GM23338 (cell line): Measurements from ENCODE around the gene LYST. TPM values are rescaled to one million over a fixed set of nuclear protein-coding genes. Genes with fewer than 3 reads are reported as not detected.

Experiments
- ATAC-seq: fragments of 200-7000 bp; cut with Tn5 transposase; 3 replicates; pipeline ENCODE4 v1.9.1; 2020
- DNase-seq: peaks from one replicate; pipeline ENCODE4 v3.0.0-alpha.2; 2015; ENCODE audit warnings: low spot score
- H2AFZ ChIP-seq: fragments of 200-600 bp; sonication (generic); 2 replicates; pipeline ENCODE4 v1.8.0; 2016; ENCODE audit warnings: antibody characterized with exemption, mild to moderate bottlenecking, moderate library complexity
- H3F3A ChIP-seq: fragments of 200-600 bp; sonication (generic); replicated peaks from 2 replicates; pipeline ENCODE4 v1.8.0; 2017; ENCODE audit warnings: antibody characterized with exemption, mixed run types, low read depth
- H3K27ac ChIP-seq: fragments of 200-600 bp; sonication (generic); 2 replicates; pipeline ENCODE4 v1.6.1; 2016; ENCODE audit warnings: low read depth
- H3K27me3 ChIP-seq: fragments of 200-600 bp; sonication (generic); 2 replicates; pipeline ENCODE4 v1.8.0; 2016; ENCODE audit warnings: mild to moderate bottlenecking, mixed run types, moderate library complexity; ENCODE audit not compliant: insufficient read depth
- H3K36me3 ChIP-seq: fragments of 200-600 bp; sonication (generic); 2 replicates; pipeline ENCODE4 v1.8.0; 2016; ENCODE audit warnings: mild to moderate bottlenecking; ENCODE audit not compliant: insufficient read depth
- H3K4me1 ChIP-seq: fragments of 200-600 bp; sonication (generic); 2 replicates; pipeline ENCODE4 v1.8.0; 2016; ENCODE audit warnings: mild to moderate bottlenecking, moderate library complexity; ENCODE audit not compliant: insufficient read depth
- H3K4me2 ChIP-seq: fragments of 200-600 bp; sonication (generic); 2 replicates; pipeline ENCODE4 v1.7.1; 2017; ENCODE audit warnings: mixed run types
- H3K4me3 ChIP-seq: fragments of 200-600 bp; sonication (generic); 2 replicates; pipeline ENCODE4 v1.6.1; 2016; ENCODE audit warnings: mixed run types
- H3K79me2 ChIP-seq: fragments of 200-600 bp; sonication (generic); replicated peaks from 2 replicates; pipeline ENCODE4 v1.8.0; 2017; ENCODE audit warnings: mild to moderate bottlenecking; ENCODE audit not compliant: insufficient read depth
- H3K9me2 ChIP-seq: fragments of 200-600 bp; sonication (generic); 2 replicates; pipeline ENCODE4 v1.8.0; 2017; ENCODE audit not compliant: insufficient read depth
- H4K20me1 ChIP-seq: fragments of 200-600 bp; sonication (generic); replicated peaks from 2 replicates; pipeline ENCODE4 v1.8.0; 2017; ENCODE audit warnings: mild to moderate bottlenecking; ENCODE audit not compliant: insufficient read depth
- H3K27ac Mint-ChIP-seq: 2 replicates; pipeline ENCODE4 v1.8.0; 2020; ENCODE audit warnings: inconsistent platforms, mild to moderate bottlenecking, moderate library complexity, mixed read lengths
- H3K27me3 Mint-ChIP-seq: 3 replicates; pipeline ENCODE4 v1.8.0; 2022; ENCODE audit warnings: low read depth, mild to moderate bottlenecking, moderate library complexity, mixed read lengths, inconsistent platforms; ENCODE audit not compliant: insufficient read depth, poor library complexity
- H3K36me3 Mint-ChIP-seq: 3 replicates; pipeline ENCODE4 v1.8.0; 2021; ENCODE audit warnings: low read depth, mild to moderate bottlenecking, inconsistent platforms, moderate library complexity, mixed read lengths
- H3K4me1 Mint-ChIP-seq: 3 replicates; pipeline ENCODE4 v1.8.0; 2020; ENCODE audit warnings: mild to moderate bottlenecking, inconsistent platforms, mixed read lengths
- H3K4me3 Mint-ChIP-seq: 3 replicates; pipeline ENCODE4 v1.8.0; 2021; ENCODE audit warnings: moderate library complexity, mild to moderate bottlenecking, inconsistent platforms, mixed read lengths
- H3K9me3 Mint-ChIP-seq: 3 replicates; pipeline ENCODE4 v1.8.0; 2020; ENCODE audit warnings: moderate library complexity, mild to moderate bottlenecking, inconsistent platforms, mixed read lengths
- CREB1 ChIP-seq: fragments of 250-450 bp; sonication (Bioruptor Pico); IDR thresholded peaks from 2 replicates; pipeline ENCODE4 v1.5.0; 2020; ENCODE audit warnings: low read depth, mild to moderate bottlenecking, moderate library complexity
- CTCF ChIP-seq, 2 experiments: fragments of 200-600 bp in 1 of 2; sonication (generic) in 1 of 2; conservative IDR thresholded peaks; 2 replicates each; pipeline versions ENCODE4 v1.5.1 to v1.6.1; 2016 to 2017; ENCODE audit warnings: antibody characterized with exemption in 2 of 2, low read depth in 2 of 2, mild to moderate bottlenecking in 2 of 2, moderate library complexity in 1 of 2
- ETS1 ChIP-seq: IDR thresholded peaks from 2 replicates; pipeline ENCODE4 v1.6.1; 2016; ENCODE audit warnings: antibody characterized with exemption
- EZH2phosphoT487 ChIP-seq: fragments of 200-600 bp; sonication (generic); IDR thresholded peaks from one replicate; pipeline ENCODE4 v1.8.1; 2018; ENCODE audit warnings: antibody characterized with exemption; ENCODE audit not compliant: unreplicated experiment
- JUNB ChIP-seq: IDR thresholded peaks from one replicate; pipeline ENCODE4 v1.6.1; 2016; ENCODE audit warnings: antibody characterized with exemption; ENCODE audit not compliant: unreplicated experiment
- POLR2AphosphoS5 ChIP-seq: IDR thresholded peaks from 2 replicates; pipeline ENCODE4 v1.6.1; 2016; ENCODE audit warnings: antibody characterized with exemption, low read depth
- REST ChIP-seq: IDR thresholded peaks from one replicate; pipeline ENCODE4 v1.6.1; 2018; ENCODE audit warnings: antibody characterized with exemption; ENCODE audit not compliant: unreplicated experiment
- STAT1 ChIP-seq: IDR thresholded peaks from one replicate; pipeline ENCODE4 v1.6.1; 2016; ENCODE audit warnings: antibody characterized with exemption; ENCODE audit not compliant: unreplicated experiment
- ZNF114 ChIP-seq: fragments of 250-450 bp; sonication (Bioruptor Pico); IDR thresholded peaks from 2 replicates; pipeline ENCODE4 v1.5.0; 2020; ENCODE audit warnings: mild to moderate bottlenecking, moderate library complexity
- ZNF462 ChIP-seq: fragments of 250-450 bp; sonication (Bioruptor Pico); IDR thresholded peaks from 2 replicates; pipeline ENCODE4 v1.5.0; 2020; ENCODE audit warnings: mild to moderate bottlenecking, moderate library complexity
- polyA plus RNA-seq: library from polyadenylated mRNA; unstranded; fragments of >200 nt; fragmentation: Nextera tagmentation; extraction: Ambion mirVana; gene quantifications from 2 replicates; pipeline ENCODE4 v1.2.1, GENCODE V29; 2016
- total RNA-seq: library from RNA; depleted of rRNA; stranded (reverse); fragments of >200 nt; shearing (Covaris generic); gene quantifications from 2 replicates; pipeline ENCODE4 v1.2.3, GENCODE V29; 2014

The LYST gene
- total and polyA plus RNA-seq, 2 experiments from 2014 or later = 0.21 to 1.0 TPM

GRCh38 chr1:235781807-235782206, 84.9 kb downstream of the LYST start (continued):
- no peak for TF ChIP-seq CREB1 (CRISPR knock-in tag)
- no peak for TF ChIP-seq STAT1
- no peak for TF ChIP-seq ZNF462 (CRISPR knock-in tag)

GRCh38 chr1:235779770-235780169, 86.9 kb downstream of the LYST start:
- H3K27me3 ChIP-seq = no peaks in the 10 kb centered on the region
- H4K20me1 ChIP-seq = no peaks in the 10 kb centered on the region
- H3K9me2 ChIP-seq = no peaks in the 10 kb centered on the region
- H3K27ac ChIP-seq = no peak overlapping the region
- H3K9me3 Mint-ChIP-seq = no peaks in the 10 kb centered on the region
- no peak for ATAC-seq
- no peak overlapping the region for H2AFZ ChIP-seq
- H3K79me2 ChIP-seq = no peaks in the 10 kb centered on the region
- H3F3A ChIP-seq = no peaks in the 10 kb centered on the region
- H3K27me3 Mint-ChIP-seq = no peaks in the 10 kb centered on the region
- H3K27ac Mint-ChIP-seq = no peak overlapping the region
- H3K4me1 ChIP-seq = no peaks in the 10 kb centered on the region; the same call in 1 of the 2 replicates
- H3K36me3 Mint-ChIP-seq = no peaks in the 10 kb centered on the region
- no peak overlapping the region for H3K4me3 ChIP-seq
- H3K36me3 ChIP-seq = no peaks in the 10 kb centered on the region
- no peak overlapping the region for H3K4me2 ChIP-seq
- peaks cover 8% of the 10 kb centered on the region; the same call in 2 of the 3 replicates for H3K4me1 Mint-ChIP-seq
- no peak overlapping the region for H3K4me3 Mint-ChIP-seq
- no peak for DNase-seq
- TF ChIP-seq CTCF (conservative IDR thresholded peaks at IDR 0.05; ENCODE audit: low read depth in 2 of 2) = no peak
- TF ChIP-seq REST = no peak
- TF ChIP-seq EZH2phosphoT487 = no peak
- no peak for TF ChIP-seq CREB1 (CRISPR knock-in tag)
- TF ChIP-seq ZNF114 (CRISPR knock-in tag) = no peak
- TF ChIP-seq JUNB = no peak
- TF ChIP-seq POLR2AphosphoS5 = no peak
- TF ChIP-seq ETS1 = no peak
